ENCODE measurements around the gene ECM1. TPM values are rescaled to one million over a fixed set of nuclear protein-coding genes. Genes with fewer than 3 reads are reported as not detected.

The ECM1 gene
- total RNA-seq, 1 experiment from 2014 or later, result 4.8 TPM

DNA sequence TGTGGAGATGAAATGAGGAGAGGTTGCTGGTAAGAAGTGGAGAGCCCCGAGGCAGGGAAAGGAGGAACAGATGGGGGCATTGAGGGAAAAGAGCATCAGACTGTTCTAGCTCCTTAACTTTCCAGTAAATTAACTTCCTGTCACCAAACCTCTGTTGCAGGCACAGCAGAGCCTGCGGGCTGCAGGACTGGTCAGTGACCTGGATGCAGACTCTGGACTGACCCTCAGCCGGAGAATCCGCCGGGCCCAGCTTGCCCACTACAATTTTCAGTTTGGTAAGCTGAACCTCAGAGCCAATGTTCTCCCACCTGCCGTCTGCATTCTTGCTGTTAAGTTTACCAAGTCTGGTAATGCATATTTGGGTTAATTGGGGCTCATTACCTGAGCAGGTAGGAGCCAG lies 2.5 kb upstream of the ECM1 start:
- no peak for DNase-seq (ENCODE audit: low read depth)
- in situ Hi-C loops (cut with HindIII; ENCODE audit: low pct_unique_long_range_greater_than_20kb, low sequenced_read_pairs), result no loop called here

DNA sequence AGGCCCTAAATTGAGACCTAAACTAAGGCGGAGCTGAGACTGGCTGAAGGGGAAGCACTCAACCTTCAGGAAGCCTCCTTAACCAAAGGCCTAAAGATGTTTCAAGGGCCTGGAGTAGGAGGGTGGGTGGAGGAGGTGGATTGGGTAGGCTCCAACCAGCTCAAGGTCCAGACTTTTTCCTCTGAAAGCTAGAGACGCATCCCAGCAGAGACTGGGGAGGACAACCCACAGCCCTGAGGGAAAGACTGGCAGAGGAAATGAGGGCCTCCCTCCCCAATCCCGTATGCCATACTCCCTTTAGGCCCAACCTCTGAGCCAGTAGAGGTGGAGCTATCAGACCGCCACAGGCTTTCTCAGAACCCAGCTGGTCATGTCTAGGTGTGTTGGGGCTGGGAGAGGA lies 1.1 kb downstream of the ECM1 start:
- no peak for DNase-seq (ENCODE audit: low read depth)
- in situ Hi-C loops (cut with HindIII; ENCODE audit: low pct_unique_long_range_greater_than_20kb, low sequenced_read_pairs), result no loop called here

- in situ Hi-C loops (cut with HindIII; ENCODE audit: low pct_unique_long_range_greater_than_20kb, low sequenced_read_pairs), result no loop called here
- no peak for DNase-seq (ENCODE audit: low read depth)
These were observed 3.6 kb downstream of the ECM1 start for GRCh38 chr1:150511551-150511950.

- DNase-seq (ENCODE audit: low read depth), result no peak
- in situ Hi-C loops (cut with HindIII; ENCODE audit: low pct_unique_long_range_greater_than_20kb, low sequenced_read_pairs), result no loop called here
These were observed 4.2 kb downstream of the ECM1 start for GRCh38 chr1:150511985-150512660.

DNA sequence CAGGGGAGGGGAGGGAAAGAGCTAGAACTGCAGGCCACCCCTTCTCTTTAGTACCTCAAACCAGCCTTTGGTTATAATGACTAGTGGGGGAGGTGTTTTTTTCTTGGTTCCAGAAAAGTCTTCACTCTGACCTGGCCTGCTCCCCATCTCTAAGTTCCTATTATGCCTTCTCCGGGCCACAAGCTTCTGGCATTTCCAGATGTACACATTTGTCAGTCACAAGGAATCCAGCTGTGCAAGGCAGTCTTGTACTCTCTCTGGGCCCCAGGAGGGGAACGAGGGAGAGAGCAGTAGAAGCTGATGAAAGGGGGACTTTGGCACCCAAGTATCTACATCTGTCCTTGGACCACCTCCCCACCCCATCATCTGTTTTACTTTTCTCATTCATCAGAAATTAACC lies 4.9 kb downstream of the ECM1 start:
- no peak for DNase-seq (ENCODE audit: low read depth)
- in situ Hi-C loops (cut with HindIII; ENCODE audit: low pct_unique_long_range_greater_than_20kb, low sequenced_read_pairs), result no loop called here

DNA sequence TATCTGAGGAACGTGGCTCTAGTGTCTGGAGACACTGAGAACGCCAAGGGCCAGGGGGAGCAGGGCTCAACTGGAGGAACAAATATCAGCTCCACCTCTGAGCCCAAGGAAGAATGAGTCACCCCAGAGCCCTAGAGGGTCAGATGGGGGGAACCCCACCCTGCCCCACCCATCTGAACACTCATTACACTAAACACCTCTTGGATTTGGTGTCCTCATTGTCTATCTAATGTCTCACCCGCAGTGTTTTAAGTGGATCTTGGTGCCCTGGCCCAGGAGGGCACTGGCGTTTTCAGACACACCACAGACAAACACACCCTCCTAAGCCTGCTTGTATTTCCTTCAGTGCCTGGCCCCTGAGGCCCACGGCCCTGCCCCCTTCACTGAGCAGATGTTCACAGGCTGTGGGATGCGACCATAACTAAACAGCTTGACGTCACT lies 5.5 kb downstream of the ECM1 start:
- in situ Hi-C loops (cut with HindIII; ENCODE audit: low pct_unique_long_range_greater_than_20kb, low sequenced_read_pairs), result no loop called here

DNA sequence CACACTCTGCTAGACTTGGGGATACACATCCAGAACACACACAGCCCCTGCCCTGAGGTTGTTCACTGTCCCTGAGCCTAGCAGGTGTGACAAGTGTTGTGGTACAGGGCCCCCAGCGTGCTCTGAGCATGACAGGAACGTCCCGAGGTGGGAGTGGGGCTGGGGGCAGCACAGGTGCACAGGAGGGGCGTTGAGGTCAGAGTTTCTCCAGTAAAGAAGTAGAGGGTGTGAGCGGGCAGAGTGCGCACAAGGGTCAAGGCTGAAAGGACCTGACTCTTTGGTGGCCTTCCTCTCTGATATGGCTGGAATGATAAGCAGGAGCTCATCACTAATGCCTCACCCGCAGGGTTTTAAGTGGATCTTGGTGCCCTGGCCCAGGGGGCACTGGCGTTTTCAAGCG lies 6.4 kb downstream of the ECM1 start:
- in situ Hi-C loops (cut with HindIII; ENCODE audit: low pct_unique_long_range_greater_than_20kb, low sequenced_read_pairs), result no loop called here
- no peak for DNase-seq (ENCODE audit: low read depth)

More for the DNA sequence above, 5.5 kb downstream of the ECM1 start:
- no peak for DNase-seq (ENCODE audit: low read depth)

DNA sequence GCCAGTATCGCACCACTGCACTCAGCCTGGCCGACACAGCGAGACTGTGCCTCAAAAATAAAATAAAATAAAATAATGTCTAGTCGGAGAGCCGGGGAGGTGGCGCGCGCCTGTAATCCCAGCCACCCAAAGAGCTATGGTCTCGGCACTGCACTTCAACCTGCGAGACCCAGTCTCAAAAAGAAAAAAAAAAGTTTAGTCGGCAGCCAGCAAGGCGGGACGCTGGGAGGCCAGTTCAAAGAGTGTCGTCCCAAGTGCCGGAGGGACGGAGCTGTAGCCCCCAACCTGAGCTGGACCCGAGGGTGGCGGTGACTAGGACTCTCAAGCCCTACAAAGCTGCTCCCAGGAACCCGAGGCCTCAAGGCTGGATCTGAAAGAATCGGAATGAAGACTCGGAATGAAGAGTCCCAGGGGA lies 7.0 kb downstream of the ECM1 start:
- in situ Hi-C loops (cut with HindIII; ENCODE audit: low pct_unique_long_range_greater_than_20kb, low sequenced_read_pairs), result no loop called here
- DNase-seq (ENCODE audit: low read depth), result no peak

DNA sequence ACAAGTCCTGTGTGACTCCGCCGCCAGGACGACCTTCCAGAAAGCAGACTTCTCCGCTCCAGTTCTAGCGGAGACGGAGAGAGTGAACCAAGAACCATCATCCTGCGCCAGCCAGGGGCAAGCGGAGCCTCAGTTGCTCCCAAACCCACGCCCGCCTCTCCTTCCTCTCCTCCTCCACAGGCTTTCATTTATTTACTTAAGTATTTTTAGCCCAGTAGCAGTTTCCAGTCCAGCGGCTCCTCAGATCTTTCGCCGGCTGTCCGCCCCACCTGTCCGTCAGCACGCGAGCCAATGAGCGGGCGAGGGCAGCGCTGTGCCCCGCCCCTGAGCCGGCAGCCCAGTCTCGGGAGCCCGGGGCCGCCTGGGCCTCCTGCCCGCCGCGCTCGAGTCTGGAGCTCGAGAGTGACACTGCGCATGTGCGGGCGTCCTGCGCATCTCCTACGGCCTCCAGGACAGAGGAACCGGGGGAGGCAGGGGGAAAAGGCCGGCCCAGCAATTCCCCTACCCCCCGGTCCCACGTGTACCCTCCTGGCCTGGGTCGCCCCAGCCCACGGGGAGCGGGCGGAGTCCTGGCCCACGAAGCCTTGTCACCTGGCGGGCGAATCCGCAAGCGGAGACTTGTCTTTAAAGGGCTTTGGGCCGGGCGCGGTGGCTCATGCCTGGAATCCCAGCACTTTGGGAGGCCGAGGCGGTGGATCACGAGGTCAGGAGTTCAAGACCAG lies 7.6 kb downstream of the ECM1 start, which contains the start of gene FALEC:
Gene FALEC (plus strand): TSS at position 425 of the 722 bp plus-strand sequence.
- in situ Hi-C loops (cut with HindIII; ENCODE audit: low pct_unique_long_range_greater_than_20kb, low sequenced_read_pairs), result no loop called here
- peak; percentile 95 for DNase-seq (ENCODE audit: low read depth)

DNA sequence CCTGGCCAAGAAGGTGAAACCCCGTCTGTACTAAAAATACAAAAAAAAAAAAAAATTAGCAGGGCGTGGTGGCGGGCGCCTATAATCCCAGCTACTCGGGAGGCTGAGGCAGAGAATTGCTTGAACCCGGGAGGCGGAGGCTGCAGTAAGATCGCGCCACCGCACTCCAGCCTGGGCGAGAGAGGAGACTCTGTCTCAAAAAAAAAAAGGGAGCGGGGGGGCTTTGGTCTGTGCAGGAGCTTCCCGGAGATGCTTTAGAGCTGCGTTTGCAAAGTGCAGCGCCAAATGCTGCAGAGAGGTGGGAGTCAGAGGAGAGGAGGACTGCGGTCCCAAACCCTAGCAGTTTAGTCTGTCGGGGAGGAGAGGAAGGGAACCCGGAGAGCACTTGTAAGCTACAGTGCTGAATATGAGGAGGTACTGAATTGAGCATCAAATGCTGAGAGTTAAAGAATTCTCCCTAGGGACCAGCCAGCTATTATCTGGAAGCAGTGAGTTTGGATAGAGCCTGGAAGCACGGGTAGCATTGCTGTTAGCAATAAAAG lies 8.2 kb downstream of the ECM1 start:
- peak; percentile 34 for DNase-seq (ENCODE audit: low read depth)
- in situ Hi-C loops (cut with HindIII; ENCODE audit: low pct_unique_long_range_greater_than_20kb, low sequenced_read_pairs), result no loop called here

GRCh38 chr1:150516616-150517015 lies 8.7 kb downstream of the ECM1 start:
- DNase-seq (ENCODE audit: low read depth), result peak; percentile 15
- in situ Hi-C loops (cut with HindIII; ENCODE audit: low pct_unique_long_range_greater_than_20kb, low sequenced_read_pairs), result no loop called here

DNA sequence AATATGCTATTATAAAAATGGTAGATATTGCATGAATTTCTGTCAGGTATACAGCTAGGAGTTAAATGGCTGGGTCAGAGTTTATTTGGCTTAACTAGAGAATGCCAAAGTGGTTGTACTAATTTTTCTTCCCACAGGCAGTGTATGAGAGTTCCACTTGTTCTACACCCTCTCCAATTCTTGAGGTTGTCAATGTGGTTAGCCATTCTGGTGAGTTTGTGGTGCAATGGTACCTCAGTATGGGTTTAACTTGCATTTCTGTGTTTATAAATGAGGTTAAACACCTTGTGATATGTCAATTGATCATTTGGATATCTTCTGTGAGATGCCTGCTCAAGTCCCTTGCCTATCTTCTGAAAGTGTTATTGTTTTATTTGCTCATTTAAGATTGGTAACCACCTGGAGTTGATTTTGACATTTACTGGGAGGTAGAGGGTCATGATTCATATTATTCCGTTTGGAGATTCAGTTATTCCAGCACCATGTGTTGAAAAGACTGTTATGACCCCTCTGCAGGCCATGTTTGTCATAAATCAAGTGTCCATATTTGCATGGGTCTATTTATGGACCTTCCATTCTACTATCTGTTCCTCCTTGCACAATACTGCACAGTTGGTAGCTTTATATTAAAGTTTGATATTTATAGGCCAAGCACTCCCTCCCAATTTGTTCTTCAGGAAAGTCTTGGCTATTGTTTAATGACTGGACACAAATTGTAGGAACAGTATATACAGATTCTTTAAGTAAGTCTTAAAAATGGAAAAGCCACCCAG lies 13.5 kb downstream of the ECM1 start:
- in situ Hi-C loops (cut with HindIII; ENCODE audit: low pct_unique_long_range_greater_than_20kb, low sequenced_read_pairs), result no loop called here

DNA sequence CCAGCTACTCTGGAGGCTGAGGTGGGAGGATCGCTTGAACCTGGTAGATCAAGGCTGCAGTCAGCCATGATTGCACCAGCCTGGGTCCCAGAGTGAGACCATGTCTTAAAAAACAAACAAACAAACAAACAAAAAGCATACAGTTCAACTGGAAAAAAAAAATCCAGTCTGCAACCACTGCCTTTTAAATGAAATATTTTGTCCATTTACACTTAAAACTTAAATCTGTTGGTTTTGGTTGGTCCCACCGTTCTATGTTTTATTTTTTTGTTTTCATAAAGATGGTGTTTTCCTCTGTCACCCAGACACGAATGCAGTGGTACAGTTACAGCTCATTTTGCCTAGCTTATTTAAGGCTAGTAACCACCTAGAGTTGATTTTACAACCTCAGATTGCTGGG lies 17.4 kb downstream of the ECM1 start:
- DNase-seq (ENCODE audit: low read depth), result no peak
- in situ Hi-C loops (cut with HindIII; ENCODE audit: low pct_unique_long_range_greater_than_20kb, low sequenced_read_pairs), result no loop called here

More for the DNA sequence above, 13.5 kb downstream of the ECM1 start:
- no peak for DNase-seq (ENCODE audit: low read depth)

GRCh38 chr1:150528196-150528595 lies 20.3 kb downstream of the ECM1 start:
- in situ Hi-C loops (cut with HindIII; ENCODE audit: low pct_unique_long_range_greater_than_20kb, low sequenced_read_pairs), result no loop called here
- no peak for DNase-seq (ENCODE audit: low read depth)

DNA sequence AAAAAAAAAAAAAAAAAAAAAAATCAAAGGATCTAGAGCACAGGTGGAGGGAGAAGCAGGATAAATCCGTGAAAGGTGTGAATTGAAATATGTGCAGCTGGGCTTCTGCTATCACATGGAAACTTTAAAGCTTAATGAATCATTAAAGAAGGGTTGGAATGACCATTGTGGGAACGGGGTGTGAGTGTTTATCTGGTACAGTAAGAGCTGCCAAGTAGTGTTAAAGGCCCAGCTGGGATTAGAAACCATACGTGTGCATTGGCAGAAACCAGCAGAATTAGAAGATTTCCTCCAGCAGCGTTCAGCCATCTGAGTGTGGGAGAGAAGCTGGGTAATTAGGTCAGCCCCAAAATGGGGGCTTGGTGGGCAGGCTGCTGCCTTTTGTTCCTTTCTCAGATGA lies 21.1 kb downstream of the ECM1 start:
- in situ Hi-C loops (cut with HindIII; ENCODE audit: low pct_unique_long_range_greater_than_20kb, low sequenced_read_pairs), result no loop called here
- no peak for DNase-seq (ENCODE audit: low read depth)

DNA sequence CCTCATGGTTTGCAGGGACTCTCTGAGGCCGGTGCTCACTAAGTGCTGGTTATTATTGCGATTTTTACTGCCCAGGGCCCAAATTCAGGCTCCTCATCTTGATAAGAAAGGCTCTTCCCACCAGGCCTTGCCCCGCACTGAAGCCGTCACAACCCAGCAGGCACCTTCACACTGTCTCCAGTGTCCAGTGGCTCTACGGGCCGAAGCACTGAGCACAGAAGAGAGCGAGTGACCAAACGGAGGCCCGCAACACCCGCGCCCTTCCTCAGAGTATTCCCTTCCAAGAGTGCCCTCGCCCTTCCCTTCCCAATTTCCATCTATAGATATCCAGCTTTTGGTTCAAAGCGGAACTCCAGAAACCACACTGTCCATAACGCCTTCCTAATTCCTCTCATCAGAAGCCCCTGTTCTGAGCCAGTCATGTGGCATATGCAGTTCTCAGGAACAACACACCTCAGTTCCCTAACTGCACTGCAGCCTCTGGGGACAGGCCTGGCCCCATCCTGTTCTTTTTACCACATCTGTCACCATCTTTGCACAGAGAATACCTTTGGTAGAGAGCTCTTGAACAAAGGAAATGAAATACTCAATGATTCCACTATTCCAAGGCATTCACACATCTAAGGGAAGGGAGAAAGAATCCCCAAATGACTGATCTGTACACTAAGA lies 22.7 kb downstream of the ECM1 start:
- DNase-seq (ENCODE audit: low read depth), result no peak
- in situ Hi-C loops (cut with HindIII; ENCODE audit: low pct_unique_long_range_greater_than_20kb, low sequenced_read_pairs), result no loop called here

- no peak for DNase-seq (ENCODE audit: low read depth)
- in situ Hi-C loops (cut with HindIII; ENCODE audit: low pct_unique_long_range_greater_than_20kb, low sequenced_read_pairs), result no loop called here
These were observed 25.0 kb downstream of the ECM1 start for GRCh38 chr1:150532860-150533259.

DNA sequence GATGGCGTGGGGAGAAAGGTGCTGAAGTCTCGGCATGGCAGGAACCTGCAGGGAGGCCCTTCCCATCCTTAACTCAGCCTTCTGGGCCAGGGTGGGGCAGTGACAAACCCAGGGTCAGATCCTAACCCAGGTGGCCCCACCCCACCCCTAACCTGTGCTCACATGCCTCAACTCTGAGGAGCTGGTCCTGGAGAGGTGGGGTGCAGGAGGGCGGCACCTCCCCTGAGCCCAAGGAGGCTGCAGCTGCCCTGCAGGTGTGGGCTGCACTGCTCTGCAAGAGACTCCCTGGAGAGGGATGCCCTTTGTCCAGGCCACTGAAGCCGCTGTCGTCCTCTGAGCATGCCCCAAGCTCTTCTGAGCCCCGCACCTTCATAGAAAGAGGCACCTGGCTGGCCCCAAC lies 26.1 kb downstream of the ECM1 start:
- in situ Hi-C loops (cut with HindIII; ENCODE audit: low pct_unique_long_range_greater_than_20kb, low sequenced_read_pairs), result no loop called here
- no peak for DNase-seq (ENCODE audit: low read depth)

All from Caki2 (cell line).